HG03558 (cell line): ENCODE data around the gene PCDHB14.
"Not testable (repeated sequence)": the region's sequence is repeated elsewhere in the genome, so short reads cannot be mapped to it uniquely, and the experiment has no call there.

Experiments used
- ATAC-seq: cut with Tn5 transposase; IDR thresholded peaks from one replicate; pipeline ENCODE4 v1.9.1; 2021; ENCODE audit warnings: moderate number of reproducible peaks; ENCODE audit not compliant: unreplicated experiment; ENCODE audit errors: extremely low read depth

Gene PCDHB14

GRCh38 chr5:141223112-141223783 lies at the start of gene PCDHB14:
TSS of gene PCDHB14 (plus strand) at chr5:141223343. CDS start at chr5:141223506, 163 bp downstream.
- ATAC-seq = no peak

DNA sequence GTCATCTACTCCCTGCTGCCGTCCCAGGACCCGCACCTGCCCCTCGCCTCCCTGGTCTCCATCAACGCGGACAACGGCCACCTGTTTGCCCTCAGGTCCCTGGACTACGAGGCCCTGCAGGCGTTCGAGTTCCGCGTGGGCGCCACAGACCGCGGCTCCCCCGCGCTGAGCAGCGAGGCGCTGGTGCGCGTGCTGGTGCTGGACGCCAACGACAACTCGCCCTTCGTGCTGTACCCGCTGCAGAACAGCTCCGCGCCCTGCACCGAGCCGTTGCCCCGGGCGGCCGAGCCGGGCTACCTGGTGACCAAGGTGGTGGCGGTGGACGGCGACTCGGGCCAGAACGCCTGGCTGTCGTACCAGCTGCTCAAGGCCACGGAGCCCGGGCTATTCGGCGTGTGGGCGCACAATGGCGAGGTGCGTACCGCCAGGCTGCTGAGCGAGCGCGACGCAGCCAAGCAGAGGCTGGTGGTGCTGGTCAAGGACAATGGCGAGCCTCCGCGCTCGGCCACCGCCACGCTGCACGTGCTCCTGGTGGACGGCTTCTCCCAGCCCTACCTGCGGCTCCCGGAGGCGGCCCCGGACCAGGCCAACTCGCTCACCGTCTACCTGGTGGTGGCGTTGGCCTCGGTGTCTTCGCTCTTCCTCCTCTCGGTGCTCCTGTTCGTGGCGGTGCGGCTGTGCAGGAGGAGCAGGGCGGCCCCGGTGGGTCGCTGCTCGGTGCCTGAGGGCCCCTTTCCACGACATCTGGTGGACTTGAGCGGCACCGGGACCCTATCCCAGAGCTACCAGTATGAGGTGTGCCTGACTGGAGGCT lies 48.6 kb upstream of the PCDHB14 start:
- ATAC-seq = not testable (repeated sequence)

DNA sequence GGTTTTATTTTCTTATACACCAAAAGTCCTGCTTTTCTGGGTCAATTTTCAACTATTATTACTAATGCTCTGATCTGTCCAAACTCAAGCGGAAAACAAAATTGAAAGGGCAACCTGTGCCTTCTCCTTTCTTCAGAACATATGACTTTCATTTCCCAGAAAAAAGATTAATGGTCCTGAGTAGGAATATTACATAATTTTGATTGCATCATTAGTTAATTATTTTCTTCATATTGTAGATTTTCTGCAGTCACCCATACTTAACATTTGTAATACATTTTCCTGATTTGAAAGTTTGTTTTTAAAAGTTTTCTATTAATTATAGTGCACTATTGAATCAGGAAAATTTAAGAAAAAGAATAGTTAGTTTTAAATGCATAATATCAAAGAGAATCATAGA lies 47.2 kb upstream of the PCDHB14 start:
- no peak for ATAC-seq

DNA sequence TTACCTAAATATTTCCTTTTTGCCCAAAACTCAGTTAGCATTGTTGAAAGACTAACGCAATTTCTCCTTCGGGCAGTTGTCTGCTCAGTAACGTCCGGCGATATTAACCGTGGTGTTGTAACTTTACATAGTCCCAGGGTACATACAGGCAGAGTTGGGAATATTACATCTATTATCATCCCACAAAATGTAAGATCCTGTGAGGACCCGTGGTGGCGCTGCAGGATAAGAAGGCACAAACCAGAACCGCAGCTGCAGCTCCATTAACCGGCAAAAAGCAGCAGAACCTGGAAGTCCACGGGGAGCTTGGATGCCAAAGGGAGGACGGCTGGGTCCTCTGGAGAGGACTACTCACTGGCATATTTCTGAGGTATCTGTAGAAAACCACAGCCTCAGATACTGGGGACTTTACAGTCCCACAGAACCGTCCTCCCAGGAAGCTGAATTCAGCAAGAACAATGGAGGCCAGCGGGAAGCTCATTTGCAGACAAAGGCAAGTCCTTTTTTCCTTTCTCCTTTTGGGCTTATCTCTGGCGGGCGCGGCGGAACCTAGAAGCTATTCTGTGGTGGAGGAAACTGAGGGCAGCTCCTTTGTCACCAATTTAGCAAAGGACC lies 45.5 kb upstream of the PCDHB14 start, which contains the start of gene PCDHB8:
PCDHB8 (plus strand) TSS at position 214 of the 615 bp plus-strand sequence; CDS start at position 459, 245 bp downstream.
- not testable (repeated sequence) for ATAC-seq

DNA sequence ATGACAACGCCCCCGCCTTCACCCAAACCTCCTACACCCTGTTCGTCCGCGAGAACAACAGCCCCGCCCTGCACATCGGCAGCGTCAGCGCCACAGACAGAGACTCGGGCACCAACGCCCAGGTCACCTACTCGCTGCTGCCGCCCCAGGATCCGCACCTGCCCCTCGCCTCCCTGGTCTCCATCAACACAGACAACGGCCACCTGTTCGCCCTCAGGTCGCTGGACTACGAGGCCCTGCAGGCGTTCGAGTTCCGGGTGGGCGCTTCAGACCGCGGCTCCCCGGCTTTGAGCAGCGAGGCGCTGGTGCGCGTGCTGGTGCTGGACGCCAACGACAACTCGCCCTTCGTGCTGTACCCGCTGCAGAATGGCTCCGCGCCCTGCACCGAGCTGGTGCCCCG lies 43.8 kb upstream of the PCDHB14 start:
- ATAC-seq = not testable (repeated sequence)

DNA sequence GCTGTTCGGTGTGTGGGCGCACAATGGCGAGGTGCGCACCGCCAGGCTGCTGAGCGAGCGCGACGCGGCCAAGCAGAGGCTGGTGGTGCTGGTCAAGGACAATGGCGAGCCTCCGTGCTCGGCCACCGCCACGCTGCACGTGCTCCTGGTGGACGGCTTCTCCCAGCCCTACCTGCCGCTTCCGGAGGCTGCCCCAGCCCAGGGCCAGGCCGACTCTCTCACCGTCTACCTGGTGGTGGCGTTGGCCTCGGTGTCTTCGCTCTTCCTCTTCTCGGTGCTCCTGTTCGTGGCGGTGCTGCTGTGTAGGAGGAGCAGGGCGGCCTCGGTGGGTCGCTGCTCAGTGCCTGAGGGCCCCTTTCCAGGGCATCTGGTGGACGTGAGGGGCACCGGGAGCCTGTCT lies 43.3 kb upstream of the PCDHB14 start:
- ATAC-seq = not testable (repeated sequence)

DNA sequence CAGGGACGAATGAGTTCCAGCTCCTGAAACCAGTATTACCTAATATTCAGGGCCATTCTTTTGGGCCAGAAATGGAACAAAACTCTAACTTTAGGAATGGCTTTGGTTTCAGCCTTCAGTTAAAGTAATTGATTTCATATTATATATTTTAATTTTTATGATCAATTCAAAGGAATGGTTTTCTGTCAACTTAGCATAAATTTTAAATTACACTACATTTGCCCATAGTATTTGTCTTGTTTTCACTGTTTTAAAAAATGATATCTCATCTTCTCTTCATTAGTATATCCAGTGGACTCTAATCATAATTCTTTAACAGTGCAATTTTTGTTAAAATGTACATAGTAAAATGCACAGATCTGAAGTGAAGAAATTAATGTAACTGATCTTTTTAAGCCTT lies 42.8 kb upstream of the PCDHB14 start:
- ATAC-seq = no peak

DNA sequence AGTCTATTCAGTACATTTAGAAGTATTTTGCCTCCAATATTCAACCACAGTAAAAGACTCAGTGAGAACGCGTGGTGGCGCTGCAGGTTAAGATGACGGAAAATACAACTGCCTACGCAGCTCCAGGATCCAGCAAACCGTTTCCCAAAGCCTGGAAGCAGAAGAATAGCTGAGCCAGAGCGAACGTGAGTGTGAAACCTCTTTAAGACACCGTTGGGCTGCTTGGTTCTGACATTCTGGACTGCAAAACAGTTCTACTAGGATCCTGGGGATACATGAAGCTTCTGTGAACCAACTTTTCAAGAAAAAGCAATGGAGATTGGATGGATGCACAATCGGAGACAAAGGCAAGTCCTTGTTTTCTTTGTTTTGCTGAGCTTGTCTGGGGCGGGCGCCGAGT lies 40.9 kb upstream of the PCDHB14 start, which contains the start of gene PCDHB16:
PCDHB16 (plus strand) TSS at position 140 of the 400 bp plus-strand sequence; CDS start at position 313, 173 bp downstream.
- no peak for ATAC-seq

- ATAC-seq = not testable (repeated sequence)
These were observed 38.9 kb upstream of the PCDHB14 start for GRCh38 chr5:141184117-141184855.

GRCh38 chr5:141186897-141187512 lies 36.1 kb upstream of the PCDHB14 start, which contains the start of gene PCDHB9:
TSS of gene PCDHB9 (plus strand) at chr5:141187161. CDS start at chr5:141187319, 158 bp downstream.
- ATAC-seq = no peak

GRCh38 chr5:141188682-141189081 lies 34.5 kb upstream of the PCDHB14 start:
- not testable (repeated sequence) for ATAC-seq

- ATAC-seq = not testable (repeated sequence)
These were observed 34.0 kb upstream of the PCDHB14 start for GRCh38 chr5:141189131-141189530.

DNA sequence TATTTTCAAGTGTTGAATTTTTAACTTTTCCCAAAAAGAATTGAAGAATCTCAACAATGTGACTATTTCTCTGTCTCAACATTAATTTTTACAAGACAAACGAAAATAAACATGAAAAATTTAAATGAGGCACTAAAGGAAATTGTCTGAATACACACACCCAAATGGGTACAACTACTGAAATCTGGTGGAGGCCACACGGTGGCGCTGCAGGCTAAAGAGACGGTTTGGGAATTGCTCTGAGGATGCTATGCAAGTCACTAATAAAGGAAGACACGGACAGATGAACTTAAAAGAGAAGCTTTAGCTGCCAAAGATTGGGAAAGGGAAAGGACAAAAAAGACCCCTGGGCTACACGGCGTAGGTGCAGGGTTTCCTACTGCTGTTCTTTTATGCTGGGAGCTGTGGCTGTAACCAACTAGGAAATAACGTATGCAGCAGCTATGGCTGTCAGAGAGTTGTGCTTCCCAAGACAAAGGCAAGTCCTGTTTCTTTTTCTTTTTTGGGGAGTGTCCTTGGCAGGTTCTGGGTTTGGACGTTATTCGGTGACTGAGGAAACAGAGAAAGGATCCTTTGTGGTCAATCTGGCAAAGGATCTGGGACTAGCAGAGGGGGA lies 30.9 kb upstream of the PCDHB14 start, which contains the start of gene PCDHB10:
PCDHB10 (plus strand) TSS at position 244 of the 616 bp plus-strand sequence; CDS start at position 444, 200 bp downstream.
- no peak for ATAC-seq

DNA sequence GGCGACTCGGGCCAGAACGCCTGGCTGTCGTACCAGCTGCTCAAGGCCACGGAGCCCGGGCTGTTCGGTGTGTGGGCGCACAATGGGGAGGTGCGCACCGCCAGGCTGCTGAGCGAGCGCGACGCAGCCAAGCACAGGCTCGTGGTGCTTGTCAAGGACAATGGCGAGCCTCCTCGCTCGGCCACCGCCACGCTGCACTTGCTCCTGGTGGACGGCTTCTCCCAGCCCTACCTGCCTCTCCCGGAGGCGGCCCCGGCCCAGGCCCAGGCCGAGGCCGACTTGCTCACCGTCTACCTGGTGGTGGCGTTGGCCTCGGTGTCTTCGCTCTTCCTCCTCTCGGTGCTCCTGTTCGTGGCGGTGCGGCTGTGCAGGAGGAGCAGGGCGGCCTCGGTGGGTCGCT lies 28.8 kb upstream of the PCDHB14 start:
- not testable (repeated sequence) for ATAC-seq

DNA sequence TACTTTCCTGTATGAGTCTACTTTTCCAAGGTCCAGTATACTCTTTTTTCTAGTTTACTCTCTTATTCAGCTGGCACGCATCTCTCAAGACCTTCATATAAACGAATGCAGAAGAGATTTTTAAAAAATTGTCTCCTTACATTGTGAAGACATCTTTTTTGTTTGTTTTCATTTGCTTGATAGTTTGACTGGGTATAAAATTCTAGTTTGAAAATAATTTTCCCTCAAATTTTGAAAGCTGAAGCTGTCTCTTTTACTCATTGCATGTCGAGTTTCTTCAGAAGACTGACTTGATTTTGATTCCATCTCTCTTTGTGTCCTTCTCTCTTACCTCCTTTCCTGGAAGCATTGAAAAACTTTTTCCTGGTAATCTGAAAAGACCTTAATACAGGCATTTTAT lies 26.8 kb upstream of the PCDHB14 start:
- ATAC-seq = no peak

DNA sequence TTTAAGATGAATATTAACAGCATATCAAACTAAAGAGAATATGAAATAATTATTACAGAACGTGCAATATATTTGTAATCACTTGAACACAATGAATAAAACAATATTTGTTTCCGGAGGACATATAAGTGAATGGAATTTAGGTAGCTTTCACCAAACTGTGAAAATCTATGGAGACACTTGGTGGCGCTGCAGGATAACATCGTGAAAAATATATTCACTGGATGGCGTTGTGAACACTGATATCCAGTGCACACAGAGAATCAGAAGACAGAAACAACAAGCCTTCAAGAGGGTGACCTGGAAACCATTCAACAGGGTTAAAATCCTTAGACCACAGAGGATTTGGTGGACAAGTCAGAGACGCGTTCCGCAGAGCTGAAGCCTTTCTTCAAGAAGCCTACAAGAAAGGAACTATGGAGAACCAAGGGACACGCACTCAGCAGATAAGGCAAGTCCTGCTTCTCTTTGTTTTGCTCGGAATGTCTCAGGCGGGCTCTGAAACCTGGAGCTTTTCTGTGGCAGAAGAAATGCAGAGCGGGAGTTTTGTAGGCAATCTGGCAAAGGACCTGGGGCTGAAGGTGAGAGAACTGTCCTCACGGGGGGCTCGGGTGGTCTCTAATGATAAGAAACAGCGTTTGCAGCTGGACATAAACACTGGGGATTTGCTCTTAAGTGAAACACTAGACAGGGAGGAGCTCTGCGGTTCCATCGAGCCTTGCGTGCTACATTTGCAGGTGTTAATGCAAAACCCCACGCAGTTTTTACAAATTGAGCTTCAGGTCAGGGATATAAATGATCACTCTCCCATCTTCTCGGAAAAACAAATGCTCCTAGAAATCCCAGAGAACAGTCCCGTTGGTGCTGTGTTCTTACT lies 23.5 kb upstream of the PCDHB14 start, which contains the start of gene PCDHB11:
PCDHB11 (plus strand) TSS at position 269 of the 877 bp plus-strand sequence; CDS start at position 417, 148 bp downstream.
- ATAC-seq = no peak

DNA sequence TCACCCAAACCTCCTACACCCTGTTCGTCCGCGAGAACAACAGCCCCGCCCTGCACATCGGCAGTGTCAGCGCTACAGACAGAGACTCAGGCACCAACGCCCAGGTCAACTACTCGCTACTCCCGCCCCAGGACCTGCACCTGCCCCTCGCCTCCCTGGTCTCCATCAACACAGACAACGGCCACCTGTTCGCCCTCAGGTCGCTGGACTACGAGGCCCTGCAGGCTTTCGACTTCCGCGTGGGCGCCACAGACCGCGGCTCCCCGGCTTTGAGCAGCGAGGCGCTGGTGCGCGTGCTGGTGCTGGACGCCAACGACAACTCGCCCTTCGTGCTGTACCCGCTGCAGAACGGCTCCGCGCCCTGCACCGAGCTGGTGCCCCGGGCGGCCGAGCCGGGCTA lies 22.0 kb upstream of the PCDHB14 start:
- ATAC-seq = not testable (repeated sequence)

DNA sequence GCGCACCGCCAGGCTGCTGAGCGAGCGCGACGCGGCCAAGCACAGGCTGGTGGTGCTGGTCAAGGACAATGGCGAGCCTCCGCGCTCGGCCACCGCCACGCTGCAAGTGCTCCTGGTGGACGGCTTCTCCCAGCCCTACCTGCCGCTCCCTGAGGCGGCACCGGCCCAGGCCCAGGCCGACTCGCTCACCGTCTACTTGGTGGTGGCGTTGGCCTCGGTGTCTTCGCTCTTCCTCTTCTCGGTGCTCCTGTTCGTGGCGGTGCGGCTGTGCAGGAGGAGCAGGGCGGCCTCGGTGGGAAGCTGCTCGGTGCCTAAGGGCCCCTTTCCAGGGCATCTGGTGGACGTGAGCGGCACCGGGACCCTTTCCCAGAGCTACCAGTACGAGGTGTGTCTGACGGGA lies 21.5 kb upstream of the PCDHB14 start:
- ATAC-seq = not testable (repeated sequence)
